Epidermal melanocyte (primary cell): ENCODE data around the gene CPNE2.
"Not testable (repeated sequence)": the region's sequence is repeated elsewhere in the genome, so short reads cannot be mapped to it uniquely, and the experiment has no call there.

Source experiments
- DNase-seq: peaks from one replicate; pipeline ENCODE4 v3.0.0; 2011; ENCODE audit warnings: low spot score; ENCODE audit not compliant: insufficient read length

CPNE2 gene

DNA sequence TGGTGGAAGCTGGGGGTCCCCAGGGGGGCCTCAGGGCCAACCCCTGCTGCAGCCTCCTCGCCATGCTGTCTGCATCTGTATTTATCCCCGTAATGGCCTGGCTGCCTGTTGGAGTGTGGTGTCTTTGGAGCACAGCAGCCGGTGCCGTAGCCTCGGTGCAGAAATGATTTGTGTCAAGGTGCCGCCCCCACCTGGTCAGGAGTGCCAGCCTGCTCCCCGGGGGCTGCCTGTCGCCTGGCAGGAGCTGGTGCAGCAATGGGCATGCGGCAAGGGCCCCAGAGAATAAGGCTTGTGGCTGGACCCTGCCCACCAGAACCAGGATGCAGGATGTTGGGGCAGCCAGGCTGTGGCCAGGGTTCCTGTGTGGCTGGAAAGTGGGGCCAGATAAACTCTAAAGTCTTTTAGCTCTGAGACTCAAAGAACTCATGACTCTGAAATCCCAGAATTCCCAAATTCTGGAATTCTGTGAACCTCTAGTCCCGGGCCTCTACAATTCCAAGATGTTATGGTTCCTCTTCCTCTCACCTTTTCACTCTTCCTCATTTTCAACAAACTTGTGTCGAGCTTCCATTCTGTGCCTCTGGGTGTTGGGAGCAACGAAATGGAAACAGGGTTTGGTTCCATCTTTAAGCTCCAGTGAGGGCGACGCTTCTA is 5.9 kb downstream of the CPNE2 start:
- no peak for DNase-seq

GRCh38 chr16:57099965-57100364 is 7.6 kb downstream of the CPNE2 start:
- DNase-seq, result not testable (repeated sequence)

DNA sequence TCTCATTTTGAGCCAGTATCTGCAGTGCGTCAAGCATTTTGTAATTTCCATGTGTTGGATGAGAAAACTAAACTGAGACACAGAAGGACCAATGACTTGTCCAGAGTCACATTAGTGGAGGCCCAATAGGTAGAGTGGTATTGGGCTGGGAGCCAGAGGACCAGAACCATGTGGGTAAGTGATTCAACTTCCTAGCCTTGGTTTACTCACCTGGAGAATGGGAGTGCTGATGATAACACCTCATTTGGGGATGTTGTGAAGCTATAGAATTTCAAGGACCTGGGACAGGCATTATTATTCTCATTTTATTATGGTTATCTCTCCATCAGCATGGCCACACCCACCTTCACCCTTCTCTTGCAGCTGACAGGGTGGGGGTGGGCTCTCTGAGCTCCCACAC is 8.1 kb downstream of the CPNE2 start:
- DNase-seq, result no peak

- no peak for DNase-seq
Observed at GRCh38 chr16:57102888-57103851, 10.8 kb downstream of the CPNE2 start.

GRCh38 chr16:57104706-57105105 is 12.3 kb downstream of the CPNE2 start:
- DNase-seq, result no peak

DNA sequence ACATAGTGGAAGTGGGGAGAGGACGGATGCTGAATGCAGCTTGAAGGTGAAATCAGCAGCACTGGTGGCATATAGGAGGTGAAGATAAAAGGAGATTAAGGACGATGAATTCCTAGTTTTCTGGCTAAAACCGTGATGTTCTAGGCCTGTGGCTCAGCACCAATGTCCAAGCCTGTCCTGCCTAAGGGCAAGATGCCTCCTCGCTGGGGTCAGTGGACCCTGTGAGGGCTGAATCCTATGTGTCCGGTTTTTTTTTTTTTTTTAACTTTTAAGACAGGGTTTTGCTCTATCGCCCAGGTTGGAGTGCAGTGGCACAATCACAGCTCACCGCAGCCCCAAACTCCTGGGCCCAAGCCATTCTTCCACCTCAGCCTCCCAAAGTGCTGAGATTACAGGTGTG is 12.8 kb downstream of the CPNE2 start:
- no peak for DNase-seq

GRCh38 chr16:57106767-57107166 is 14.4 kb downstream of the CPNE2 start:
- DNase-seq, result no peak

DNA sequence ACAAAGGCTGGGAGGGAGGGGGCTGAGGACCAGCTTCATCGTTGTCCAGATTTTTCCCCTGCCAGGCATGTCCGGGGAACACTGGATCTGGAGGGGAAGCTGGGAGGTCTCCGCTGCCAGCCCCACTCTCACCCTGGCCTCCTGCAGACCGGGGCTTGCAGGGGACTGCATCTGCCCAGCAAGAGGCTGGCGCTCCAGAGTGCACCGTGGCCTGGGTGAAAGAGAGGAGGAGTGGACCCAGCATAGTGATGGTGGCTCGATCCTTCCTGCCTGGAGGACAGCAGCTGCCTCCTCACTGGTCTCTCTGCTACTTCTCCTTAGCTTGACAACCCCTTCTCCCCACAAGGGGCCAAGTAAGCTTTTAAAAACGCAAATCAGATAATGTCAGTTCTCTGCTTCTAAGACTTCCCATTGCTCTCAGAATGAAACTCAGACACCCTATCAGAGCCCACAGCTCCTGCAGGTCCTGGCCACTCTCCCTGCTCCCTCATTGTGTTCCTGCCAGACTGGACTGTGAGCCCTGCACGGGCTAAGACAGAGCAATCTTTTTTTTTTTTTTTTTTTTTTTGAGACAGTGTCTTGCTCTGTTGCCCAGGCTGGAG is 15.0 kb downstream of the CPNE2 start:
- no peak for DNase-seq

- DNase-seq, result no peak
Observed at GRCh38 chr16:57108432-57108831, 16.0 kb downstream of the CPNE2 start.

GRCh38 chr16:57109259-57110105 is 17.1 kb downstream of the CPNE2 start:
- DNase-seq, result not testable (repeated sequence)

- DNase-seq, result no peak
Observed at GRCh38 chr16:57110937-57111336, 18.6 kb downstream of the CPNE2 start.

- DNase-seq, result no peak
Observed at GRCh38 chr16:57111420-57111819, 19.0 kb downstream of the CPNE2 start.

DNA sequence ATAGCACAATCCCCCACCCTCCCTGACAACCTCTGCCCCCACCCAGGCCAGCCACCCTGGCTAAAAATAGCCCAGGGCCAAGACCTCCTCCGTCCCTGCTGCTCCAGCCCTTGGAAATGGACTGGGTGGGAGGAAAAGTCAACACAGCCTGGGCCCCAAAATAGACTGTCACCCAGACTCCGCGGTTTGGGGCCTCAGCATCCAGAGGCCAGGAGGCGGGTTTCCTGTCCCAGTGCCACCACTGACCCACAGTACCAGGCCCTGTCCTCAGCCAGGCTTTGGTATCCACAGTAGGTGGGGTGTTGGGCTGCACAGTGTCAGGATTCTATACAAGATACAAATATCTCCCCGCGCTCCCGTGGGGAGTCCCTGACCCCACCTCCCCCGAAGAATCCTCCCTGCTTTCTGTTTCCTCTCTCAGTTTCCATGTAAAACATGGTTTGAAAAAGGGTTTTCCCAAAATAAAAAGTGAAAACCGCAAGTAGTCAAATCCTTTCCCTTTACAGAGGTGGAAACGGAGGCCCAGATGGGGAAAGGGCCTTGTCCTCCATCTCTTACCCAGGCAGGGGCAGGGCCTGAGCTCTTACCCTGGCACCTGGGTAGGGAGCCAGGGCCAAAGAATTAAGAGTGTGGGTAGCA is 20.1 kb downstream of the CPNE2 start:
- no peak for DNase-seq

DNA sequence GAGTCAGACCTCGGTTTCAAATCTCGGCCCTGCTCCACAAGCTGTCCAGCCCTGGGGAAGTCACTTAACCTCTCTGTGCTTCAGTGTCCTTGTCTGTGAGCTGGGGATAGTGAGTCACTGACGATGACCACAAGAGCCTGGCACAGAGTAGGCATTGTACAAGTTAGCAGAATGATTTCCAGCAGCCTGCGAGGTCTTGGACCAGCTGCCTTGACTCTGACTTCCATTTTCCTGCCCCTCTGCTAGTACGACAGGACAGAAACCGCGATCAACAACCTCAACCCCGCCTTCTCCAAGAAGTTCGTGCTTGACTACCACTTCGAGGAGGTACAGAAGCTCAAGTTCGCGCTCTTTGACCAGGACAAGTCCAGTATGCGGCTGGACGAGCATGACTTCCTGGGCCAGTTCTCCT is 20.7 kb downstream of the CPNE2 start:
- DNase-seq, result no peak

- DNase-seq, result no peak
Observed at GRCh38 chr16:57113664-57114063, 21.3 kb downstream of the CPNE2 start.

- no peak for DNase-seq
Observed at GRCh38 chr16:57115168-57115513, 22.8 kb downstream of the CPNE2 start.

GRCh38 chr16:57115514-57116182 is 23.3 kb downstream of the CPNE2 start:
- peak; percentile 72 for DNase-seq

GRCh38 chr16:57118461-57119084 is 26.2 kb downstream of the CPNE2 start:
- DNase-seq, result no peak

- DNase-seq, result no peak
Observed at GRCh38 chr16:57123216-57123973, 31.0 kb downstream of the CPNE2 start.
